Measurements from ENCODE around the gene TBC1D22A.

Gene TBC1D22A

DNA sequence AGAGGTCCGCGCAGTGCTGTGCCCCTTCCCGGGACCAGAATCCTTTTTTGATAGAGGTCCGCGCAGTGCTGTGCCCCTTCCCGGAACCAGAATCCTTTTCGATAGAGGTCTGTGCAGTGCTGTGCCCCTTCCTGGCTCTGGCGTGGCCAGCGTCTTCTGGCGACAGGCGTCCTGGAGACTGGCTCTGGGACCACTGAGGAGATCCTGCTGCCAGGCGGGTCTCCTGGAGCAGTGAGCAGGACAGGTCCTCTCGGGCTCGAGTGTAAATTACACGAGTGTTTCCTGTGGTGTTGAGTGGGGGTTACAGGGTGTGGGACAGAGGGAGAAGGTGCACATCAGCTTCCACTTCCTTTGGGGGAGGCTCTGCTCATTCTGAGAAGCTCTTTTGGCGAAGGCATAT is 98.1 kb downstream of the TBC1D22A start:
- no peak for DNase-seq (ENCODE audit: low spot score)

DNA sequence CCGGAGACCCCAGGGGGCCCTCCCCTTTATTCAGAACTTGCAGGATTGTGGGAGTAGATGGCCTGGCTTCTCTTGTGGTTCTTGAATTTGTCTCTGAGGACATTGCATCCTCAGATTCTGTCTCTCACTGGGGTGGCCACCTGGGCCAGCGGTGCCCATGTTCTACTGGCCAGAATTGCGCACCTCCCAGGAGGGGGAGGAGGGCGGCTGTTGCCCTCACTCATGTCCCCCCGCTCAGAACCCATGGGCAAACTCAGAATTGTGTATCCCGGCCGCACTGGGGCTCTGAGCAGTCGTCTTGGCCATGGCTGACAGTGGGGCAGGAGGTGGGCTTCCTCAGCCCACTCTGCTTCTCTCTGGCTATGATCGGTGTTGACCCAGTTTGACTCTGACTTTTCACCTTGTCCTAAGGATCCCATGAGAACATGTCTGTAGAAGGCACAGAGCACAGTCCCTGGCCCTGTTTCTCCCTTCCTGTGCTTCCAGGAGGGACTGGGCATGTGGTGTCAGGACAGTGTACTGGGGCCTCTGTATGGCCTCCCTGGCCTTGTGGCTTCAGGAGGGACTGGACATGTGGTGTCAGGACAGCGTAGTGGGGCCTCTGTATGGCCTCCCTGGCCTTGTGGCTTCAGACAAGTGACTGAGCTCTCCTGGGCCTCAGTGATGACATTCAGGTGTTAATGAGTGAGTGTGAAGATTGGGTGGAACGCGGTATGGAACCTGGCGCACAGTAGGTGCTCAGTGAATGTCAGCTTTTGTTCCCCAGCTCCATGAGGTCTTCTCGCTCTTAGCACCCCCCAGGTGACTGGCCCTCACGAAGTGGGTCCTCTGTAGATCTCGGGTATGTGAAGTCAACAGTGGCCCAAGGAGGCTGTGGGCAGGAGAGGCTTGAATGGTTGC is 99.3 kb downstream of the TBC1D22A start:
- DNase-seq (ENCODE audit: low spot score): no peak

DNA sequence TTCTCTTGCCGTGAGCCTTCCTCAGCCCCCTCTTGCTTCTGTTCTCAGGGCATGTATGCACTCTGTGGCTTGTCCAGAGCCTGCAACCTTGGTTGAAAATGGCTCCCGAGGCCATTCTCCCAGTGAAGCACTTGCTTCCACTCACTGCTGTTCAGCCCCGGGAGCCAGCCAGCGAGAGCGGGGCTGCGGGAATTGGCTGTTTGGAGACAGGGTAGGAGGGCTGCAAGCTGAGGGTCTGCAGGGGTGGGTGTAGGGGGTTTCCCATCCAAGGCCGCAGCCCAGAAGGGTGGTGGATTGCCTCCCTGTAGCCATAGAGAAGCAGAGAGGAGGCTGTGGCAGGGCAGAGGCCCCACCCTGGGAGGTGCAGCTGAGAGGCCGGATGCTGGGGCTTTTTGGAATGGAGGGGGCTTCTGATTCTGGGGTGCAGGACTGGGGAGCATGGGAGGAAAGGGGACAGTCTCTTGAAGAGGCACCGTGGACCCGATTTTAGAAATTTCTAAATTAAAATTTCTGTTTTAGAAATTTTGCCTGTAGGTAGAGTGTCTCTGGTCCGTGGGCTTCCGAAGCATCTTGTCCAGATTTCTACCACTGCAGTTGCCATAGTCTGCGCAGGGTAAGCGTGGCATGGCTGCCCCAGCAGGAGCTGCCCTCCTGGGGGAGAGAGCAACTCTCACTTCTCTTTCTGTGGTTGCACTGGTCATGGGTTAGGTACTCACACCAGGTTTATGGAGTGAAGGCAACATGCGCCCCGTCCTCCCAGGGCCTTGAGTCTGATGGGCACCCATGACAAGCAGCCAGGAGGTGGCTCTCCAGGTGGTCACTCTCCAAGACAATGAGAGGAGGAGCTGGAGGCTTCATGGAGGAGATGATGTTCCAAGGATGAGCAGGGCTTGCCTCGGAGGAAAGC is 100.2 kb downstream of the TBC1D22A start:
- no peak for DNase-seq (ENCODE audit: low spot score)

DNA sequence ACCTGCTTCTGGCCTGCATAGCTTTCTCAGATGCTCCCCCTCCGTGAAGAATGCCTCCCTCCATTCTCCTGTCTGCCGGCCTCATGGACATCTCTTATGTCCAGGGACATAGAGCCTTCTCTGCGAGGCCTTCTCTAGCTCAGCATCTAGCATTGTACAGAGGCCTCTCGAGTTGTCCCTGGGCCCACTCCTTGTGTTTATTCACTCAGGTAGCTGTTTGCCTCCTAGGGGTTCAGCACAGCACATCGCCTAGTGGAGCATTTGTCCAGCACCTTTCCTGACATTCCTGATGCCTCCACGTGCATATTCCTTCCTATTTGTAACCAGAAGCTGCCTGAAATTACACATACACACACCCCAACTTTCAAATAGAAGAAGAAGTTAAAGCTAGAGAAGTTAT is 101.3 kb downstream of the TBC1D22A start:
- no peak for DNase-seq (ENCODE audit: low spot score)

DNA sequence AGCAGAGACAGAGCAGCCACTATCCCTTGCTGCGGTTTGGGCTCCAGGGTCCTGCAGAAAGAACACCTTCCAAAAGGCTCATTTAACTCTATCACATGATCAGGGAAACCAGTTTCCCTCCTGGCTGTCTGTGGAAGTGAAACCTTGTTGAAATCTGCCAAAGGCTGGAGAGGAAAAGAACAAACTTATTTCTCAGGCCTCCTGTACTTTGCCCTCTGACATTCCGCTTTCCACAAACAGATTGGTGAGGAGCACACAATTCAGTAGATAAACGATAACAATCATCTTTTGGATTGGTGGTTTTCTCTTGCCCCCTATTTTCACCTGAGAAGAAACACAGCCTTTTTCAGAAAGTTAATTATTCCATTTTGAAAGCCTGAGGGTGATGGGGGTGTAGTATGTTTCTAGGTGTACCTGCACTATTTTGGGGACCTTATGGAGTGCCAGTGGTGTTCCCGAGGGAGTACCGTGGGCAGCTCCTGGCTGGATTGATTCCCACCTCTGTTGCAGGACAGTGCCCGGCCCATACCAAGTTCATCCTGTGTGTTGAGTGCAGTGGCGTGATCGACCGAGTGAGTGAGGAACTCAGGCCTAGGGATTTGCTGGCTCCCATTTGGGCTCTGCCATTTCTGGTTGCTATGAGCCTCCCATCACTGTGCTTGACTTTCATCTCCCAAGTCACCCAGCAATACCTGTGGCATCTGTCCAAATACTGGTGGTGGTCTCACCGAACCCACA is 102.0 kb downstream of the TBC1D22A start:
- DNase-seq (ENCODE audit: low spot score): no peak

DNA sequence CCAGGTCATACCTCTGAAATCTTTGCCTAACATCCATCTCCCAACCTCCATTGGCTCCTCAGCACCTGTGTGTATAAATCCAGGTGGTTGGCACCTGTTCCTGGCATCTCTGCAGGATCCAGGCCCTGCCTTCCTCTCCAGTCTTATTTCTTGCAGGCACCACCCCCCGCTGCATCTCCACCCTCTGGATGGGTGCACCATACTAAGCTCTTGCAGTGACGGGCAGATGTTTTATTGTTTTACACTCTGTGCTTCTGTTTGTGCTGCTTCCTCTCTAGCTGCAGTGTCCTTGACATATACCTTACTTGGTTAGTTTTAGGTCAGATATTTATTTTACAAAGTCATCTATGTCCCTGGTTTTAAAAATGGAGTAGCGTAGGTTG is 102.6 kb downstream of the TBC1D22A start:
- DNase-seq (ENCODE audit: low spot score): no peak

DNA sequence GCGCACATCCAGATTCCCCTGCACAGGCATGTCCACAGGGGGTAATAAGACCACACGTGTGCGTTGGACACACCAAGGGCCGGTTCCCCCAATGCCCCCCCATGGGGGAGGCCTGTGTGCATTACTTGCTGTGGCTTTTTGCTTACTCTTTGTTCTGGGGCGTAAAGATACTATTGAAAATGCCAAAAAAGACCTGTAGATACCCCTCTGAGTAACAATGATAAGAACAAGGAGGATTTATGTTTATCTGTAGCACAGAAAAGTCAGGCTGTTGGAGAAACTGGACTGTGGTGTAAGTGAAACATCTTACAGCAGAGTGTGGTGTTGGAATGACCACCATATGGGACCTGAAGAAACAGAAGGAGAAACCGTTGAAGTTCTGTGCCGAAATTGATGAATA is 103.2 kb downstream of the TBC1D22A start:
- DNase-seq (ENCODE audit: low spot score): no peak

DNA sequence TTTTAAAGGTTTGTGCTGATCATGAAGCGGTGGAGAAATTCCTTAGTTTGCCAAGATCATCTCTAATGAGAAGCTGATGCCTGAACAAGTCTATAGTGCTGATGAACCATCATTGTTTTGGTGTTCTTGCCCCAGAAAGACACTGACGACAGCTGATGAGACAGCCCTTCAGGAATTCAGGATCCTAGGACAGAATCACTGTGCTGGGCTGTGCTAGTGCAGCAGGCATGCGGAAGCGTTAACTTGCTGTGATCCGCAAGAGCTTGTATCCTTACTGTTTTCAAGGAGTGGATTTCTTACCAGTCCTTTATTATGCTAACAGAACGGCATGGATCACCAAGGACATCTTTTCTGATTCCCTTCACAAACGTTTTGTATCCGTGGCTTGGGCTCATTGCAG is 104.1 kb downstream of the TBC1D22A start:
- no peak for DNase-seq (ENCODE audit: low spot score)

DNA sequence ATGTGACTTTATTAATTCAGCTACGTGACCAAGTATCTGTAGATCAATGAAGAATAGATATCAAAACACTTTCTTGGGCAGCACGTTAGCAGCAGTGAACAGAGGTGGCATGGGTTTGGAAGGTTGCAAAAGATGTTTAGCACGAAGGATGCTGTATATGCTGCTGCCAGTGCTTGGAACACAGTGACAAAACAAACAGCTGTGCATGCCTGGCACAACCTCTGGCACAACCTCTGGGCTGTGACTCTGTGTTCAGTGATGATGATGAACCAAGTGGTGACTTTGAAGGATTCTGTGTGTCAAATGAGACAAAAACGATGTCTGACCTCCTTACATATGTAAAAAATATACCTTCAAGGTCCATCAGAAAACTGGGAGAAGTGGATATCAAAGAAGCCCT is 104.7 kb downstream of the TBC1D22A start:
- no peak for DNase-seq (ENCODE audit: low spot score)

DNA sequence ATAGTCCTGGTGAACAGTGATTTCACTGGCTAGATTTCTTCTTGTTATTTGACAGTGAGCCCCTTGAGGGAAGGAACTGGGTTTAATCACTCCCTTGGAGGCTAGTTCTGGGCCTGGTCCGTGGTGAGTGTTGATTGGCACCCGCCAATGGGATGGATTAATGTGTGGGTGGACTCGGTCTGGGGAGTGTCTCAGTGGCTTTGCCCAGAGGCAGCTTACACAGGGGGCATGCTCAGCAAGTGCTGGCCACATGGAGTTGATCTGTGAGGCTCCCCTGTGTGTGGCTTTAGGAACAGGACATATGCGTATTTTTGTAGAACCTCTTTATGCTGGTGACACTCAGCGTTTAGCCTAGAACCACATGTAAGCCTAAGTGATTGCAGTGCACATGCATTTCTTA is 106.9 kb downstream of the TBC1D22A start:
- DNase-seq (ENCODE audit: low spot score): no peak

DNA sequence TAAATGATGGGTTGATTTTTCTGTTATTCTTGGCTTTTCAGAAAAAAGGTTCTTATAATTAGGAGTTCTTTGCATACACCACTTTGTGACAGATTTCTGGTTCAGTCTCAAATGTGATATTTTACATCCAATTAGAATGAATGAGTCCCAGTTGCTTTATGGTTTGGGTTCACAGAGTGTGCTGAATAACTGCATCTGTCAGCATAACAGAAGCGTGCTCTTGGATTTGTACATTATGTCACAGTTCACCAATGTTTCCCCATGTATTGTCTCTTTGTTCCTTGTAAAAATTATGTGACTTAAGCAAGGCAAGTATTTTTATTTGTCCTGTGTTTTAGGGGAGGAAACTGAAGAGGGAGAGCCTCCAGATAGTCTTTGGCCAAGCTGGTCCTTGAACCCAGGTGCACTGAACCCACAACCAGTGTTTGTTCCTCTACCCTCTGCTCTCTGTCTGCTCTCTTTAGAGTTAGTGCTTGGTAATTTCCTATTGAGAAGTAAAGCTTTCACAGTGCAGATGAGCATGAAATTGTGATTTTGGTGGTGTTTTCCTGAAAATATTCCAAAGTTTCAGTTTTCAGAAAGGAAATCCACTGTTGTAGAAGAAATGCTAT is 107.5 kb downstream of the TBC1D22A start:
- DNase-seq (ENCODE audit: low spot score): no peak

DNA sequence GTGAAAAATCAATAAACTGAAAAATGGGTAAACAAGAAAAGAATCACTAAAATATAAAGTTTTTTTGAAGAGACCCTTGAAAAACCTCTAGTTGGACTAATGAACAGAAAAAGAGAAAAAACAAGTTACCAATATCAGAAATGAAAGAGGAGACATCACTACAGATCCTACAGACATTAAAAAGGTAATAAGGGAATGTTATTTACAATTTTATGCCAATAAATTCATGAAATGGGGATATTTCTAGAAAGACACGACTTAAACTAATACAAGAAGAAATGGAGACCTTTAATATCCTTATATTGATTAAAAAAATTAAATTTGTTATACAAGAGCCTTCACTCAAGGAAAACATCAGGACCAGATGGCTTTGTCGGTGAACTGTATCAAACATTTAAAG is 109.4 kb downstream of the TBC1D22A start:
- no peak for DNase-seq (ENCODE audit: low spot score)

DNA sequence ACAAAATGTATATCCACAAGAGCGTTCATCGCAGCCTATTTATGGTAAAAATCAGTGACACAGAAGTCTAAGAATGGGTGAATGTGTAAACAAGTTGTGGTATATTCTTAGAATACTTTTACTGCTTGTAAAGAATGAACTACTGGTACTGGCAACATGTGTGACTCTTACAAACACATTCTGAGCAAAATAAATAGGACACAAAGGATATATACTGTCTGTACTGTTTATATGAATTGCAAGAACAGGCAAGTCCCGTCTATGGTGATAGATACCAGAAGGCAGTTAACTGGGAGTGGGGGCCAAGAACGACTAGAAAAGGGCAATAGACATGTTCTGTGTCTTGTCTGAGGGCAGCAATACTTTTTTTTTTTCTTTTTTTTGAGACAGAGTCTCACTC is 112.6 kb downstream of the TBC1D22A start:
- DNase-seq (ENCODE audit: low spot score): no peak

DNA sequence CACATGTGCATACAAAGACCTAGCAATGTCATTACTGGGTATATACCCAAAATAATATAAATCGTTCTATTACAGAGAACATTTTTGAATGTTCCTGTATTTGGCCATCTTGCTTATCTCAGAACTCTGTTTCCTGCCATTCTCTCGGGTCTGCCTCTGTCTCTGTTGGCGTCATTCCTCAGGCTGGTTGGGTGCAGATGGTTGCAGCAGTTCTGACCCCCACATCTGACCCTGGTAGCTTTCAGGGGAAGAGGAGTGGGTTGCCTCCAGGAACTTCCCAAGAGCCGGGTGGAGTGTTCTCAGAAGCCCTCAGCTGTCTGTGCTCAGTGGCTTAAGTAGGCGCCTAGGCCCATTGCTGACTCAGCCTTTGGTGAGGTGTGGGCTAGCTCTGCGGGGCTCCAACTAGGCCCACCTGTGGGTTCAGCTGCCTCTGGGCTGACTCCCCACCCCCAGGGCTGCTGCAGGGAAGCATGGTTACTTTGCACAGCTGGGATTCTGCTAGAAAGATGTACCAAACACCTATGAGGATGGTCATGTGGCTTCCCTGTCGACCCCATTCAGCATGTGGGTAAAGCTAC is 114.0 kb downstream of the TBC1D22A start:
- no peak for DNase-seq (ENCODE audit: low spot score)

DNA sequence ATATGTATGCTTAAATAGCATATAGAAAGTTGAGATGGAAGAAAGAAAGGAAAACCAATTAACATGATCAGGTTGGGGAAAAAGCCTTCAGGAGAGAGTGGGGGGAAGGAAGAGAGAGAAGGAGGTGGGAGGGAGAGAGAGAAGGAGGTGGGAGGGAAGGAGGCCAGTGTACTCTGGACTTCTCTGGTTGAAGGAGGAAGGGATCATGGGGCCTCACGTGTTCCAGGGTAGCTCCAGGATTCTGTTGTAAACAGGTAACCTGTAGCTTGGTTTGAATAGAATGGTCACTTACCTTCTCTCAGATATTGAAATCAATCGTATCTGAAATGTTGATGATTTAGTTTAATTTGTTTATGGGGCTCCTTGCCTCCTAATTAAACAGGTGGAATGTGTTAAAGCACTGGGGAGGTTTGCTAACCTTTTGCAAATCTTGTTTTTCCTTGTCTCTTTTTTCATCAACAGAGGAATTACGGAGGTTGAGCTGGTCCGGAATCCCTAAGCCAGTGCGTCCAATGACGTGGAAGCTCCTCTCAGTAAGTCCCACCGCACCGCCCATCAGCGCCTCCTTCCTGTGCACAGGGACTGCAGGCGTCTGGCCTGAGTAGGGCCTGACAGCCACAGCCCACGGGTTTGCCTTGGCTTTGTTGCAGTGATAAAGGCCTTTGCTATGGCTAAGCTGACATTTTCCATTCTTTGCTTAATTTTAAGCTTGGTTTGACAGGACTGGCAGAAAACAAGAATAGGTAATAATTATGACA is 115.9 kb downstream of the TBC1D22A start:
- no peak for DNase-seq (ENCODE audit: low spot score)

DNA sequence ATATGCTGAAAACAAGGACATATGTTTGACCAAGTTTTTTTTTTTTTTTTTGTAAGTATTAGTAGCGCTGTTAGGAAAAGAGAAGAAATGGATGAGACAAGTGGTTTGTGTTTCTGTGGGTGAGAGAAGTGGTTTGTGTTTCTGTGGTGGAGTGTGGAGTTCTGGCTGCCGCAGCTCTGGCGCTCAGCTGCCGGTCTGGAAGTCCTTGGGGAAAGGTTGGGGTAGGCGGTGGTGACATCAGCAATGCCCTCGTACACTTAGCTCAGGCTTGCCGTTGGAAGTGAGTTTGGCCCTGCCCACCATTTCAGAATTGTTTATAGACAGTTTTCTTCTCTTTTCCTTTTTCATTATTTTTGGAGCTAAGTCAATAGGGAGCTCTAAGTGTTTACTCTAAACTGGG is 116.6 kb downstream of the TBC1D22A start:
- DNase-seq (ENCODE audit: low spot score): no peak

DNA sequence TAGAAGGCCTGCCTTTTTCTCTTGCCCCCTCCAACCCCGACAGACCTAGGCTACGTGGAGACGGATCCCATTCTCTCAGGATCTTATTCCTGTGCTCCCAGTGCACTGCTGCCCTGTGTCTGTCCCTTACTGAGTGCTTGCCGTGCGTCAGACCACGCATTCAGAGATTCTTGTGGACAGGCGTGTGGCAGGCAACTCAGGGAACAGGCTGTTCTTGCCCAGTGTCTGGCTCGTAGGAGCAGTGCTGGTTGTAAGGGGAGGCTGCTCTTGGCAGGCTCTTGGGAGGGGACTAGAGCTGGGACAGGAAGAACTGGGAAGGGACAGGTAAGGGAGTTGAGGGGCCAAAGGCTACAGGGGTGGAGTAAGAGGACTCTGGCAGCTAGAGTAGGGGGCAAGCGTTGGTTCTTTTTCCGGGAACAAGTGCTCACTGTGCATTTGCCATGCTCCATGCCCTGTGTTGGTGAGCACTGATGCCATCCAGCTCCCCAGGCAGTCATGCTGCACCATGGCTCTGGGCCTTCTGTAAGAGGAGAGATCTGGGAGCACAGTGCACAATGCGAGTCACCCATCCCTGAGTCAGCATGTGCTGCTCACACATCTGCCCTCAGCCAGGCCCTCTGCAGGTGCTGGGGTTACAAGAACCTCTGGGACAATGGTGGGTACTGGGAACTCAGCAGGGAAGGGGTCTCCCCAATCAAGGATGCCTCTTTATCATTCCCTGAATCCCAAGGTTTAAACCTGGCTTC is 119.1 kb downstream of the TBC1D22A start:
- no peak for DNase-seq (ENCODE audit: low spot score)

DNA sequence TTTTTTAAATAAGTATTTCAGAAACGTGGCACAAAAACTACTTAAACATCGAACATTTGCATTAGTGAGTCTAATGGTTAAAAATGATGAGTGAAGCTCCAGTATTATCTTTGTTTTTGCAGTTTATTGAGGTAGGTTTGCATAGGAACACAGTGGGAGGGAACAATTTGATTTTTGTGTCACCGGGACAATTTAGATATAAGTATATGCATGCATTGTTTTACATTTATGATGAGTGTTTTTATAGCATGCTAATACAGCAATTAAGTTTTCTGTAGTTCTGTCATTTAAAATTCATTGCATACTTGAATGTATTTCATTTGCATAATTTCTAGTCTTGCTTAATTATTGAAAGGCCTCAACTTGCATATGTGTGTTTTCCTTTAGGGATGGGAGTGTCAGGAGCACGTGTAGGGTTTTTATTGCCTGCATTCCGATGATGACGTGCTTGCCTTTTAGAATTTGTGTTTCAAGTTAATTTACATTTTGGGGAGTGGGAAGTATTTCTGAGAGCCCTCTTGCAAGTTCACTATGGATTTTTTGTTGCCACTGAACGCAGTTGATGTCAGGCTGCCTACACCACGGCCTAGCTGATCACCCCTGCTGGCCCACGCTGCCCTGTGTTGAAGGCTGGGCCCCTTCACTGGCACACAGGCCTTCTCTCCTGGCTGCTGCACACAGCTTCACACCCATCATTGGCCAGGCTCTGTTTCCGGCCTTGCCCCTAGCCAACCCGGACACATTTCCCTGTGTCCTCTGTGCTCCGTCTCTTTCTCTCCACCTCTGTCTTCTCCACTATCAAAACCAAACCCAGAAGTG is 120.9 kb downstream of the TBC1D22A start:
- DNase-seq (ENCODE audit: low spot score): no peak

DNA sequence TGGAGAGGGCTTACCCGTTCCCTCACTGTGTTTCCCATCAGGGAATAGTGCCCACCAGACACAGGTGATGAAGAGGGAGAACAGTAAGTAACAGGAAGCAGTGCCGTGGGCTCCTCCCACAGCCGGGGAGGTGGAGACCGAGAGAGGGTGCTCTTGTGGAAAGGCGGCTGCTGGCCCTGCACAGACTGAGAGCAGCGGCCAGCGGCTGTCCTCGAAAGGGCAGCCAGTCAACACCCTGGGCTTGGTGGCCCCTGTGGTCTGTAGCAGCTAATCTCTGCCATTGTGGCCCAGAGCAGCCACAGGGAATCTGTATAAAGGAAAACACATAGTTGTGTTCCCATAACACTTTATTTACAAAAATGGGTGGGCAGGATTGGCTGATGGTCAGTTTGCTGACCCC is 121.9 kb downstream of the TBC1D22A start:
- no peak for DNase-seq (ENCODE audit: low spot score)

Data from COLO829 (cell line).